Mucosa of stomach (tissue), 1 donor: ENCODE results near the gene SIGLEC12.
"Not testable (repeated sequence)": the region's sequence is repeated elsewhere in the genome, so short reads cannot be mapped to it uniquely, and the experiment has no call there.

Experiments
- H3K27me3 ChIP-seq: one replicate; pipeline ENCODE4 v1.7.0; 2013; ENCODE audit warnings: mild to moderate bottlenecking, low read length; ENCODE audit not compliant: control insufficient read depth, insufficient read depth
- H3K36me3 ChIP-seq: one replicate; pipeline ENCODE4 v1.7.0; 2013; ENCODE audit warnings: low read length; ENCODE audit not compliant: control insufficient read depth, insufficient read depth
- H3K4me1 ChIP-seq: one replicate; pipeline ENCODE4 v1.7.0; 2013; ENCODE audit warnings: mild to moderate bottlenecking, low read length; ENCODE audit not compliant: control insufficient read depth, insufficient read depth
- H3K4me3 ChIP-seq: one replicate; pipeline ENCODE4 v1.7.0; 2013; ENCODE audit warnings: low read length
- H3K9ac ChIP-seq: one replicate; pipeline ENCODE4 v1.7.0; 2013; ENCODE audit warnings: mild to moderate bottlenecking, low read length, moderate library complexity
- H3K9me3 ChIP-seq: one replicate; pipeline ENCODE4 v1.7.0; 2013; ENCODE audit warnings: mild to moderate bottlenecking, low read length, moderate library complexity; ENCODE audit not compliant: control insufficient read depth
- donor health status: Pancreatic carcinoma.

Gene SIGLEC12

GRCh38 chr19:51473009-51473707, 28.4 kb downstream of the SIGLEC12 start:
- Histone ChIP-seq H3K9ac (no peak overlapping the region), H3K4me1 (peaks cover 20% of the 10 kb centered on the region), H3K4me3 (no peak overlapping the region), H3K9me3 (no peaks in the 10 kb centered on the region), H3K27me3 (no peaks in the 10 kb centered on the region), H3K36me3 (no peaks in the 10 kb centered on the region)

DNA sequence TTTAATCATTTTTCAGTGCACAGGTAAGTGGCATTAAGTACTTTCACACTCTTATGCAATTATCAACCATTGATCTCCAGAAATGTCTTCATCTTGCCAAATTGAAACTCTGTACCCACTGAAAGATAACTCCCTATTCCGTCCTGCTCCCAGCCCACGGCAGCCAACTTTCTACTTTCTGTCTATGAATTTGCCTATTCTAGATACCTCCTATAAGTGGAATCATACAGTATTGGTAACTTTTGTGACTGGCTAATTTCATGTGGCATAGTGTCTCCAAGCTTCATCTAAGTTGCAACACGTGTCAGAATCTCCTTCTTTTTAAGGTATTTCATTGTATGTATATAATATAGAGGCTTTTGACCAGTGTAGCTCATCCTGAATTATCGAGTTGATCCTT, 29.0 kb downstream of the SIGLEC12 start:
- H3K27me3 ChIP-seq = no peaks in the 10 kb centered on the region
- no peak overlapping the region for H3K9ac ChIP-seq
- H3K36me3 ChIP-seq = no peaks in the 10 kb centered on the region
- H3K4me1 ChIP-seq = peaks cover 20% of the 10 kb centered on the region
- H3K4me3 ChIP-seq = no peak overlapping the region
- no peaks in the 10 kb centered on the region for H3K9me3 ChIP-seq

- Histone ChIP-seq H3K4me3 (no peak overlapping the region), H3K27me3 (no peaks in the 10 kb centered on the region), H3K9ac (no peak overlapping the region), H3K4me1 (peaks cover 20% of the 10 kb centered on the region), H3K36me3 (no peaks in the 10 kb centered on the region), H3K9me3 (no peaks in the 10 kb centered on the region)
These were observed 30.1 kb downstream of the SIGLEC12 start for GRCh38 chr19:51471527-51471926.

DNA sequence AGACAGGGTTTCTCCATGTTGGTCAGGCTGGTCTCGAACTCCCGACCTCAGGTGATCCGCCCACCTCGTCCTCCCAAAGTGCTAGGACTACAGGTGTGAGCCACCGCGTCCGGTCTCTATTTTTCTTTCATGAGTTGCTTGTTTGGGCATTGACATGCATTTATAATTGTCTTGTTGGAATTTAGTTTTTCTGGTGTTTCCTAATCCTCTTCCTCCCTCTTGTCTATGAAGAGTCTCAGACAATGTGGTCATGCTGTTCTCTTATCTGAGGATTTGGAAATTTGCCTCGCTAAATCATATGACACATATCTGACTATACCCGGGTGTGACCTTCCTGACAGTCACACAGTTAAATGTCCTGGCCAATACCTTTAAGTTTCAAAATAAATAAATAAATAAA, 30.6 kb downstream of the SIGLEC12 start:
- Histone ChIP-seq H3K9me3 (no peaks in the 10 kb centered on the region), H3K36me3 (no peaks in the 10 kb centered on the region), H3K9ac (no peak overlapping the region), H3K27me3 (no peaks in the 10 kb centered on the region), H3K4me3 (no peak overlapping the region), H3K4me1 (peaks cover 20% of the 10 kb centered on the region)

DNA sequence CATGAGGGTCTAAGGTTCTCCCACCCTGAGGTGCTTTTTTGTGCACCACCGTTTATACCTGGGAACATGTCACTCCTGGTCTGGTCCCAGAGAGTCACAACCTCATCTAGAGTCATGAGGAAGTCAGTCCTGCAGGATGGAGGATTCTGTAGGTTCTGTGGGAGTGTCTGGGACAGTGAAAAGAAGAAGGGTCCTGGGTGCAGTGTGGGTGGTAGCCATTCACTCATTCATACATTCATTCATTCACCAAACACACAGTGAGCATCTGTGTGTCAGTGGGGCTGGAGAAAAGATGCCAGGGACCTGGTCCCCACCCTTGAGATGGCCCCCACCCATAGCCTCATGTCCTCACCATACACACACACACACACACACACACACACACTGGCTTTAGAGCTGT, 32.0 kb downstream of the SIGLEC12 start:
- Histone ChIP-seq H3K9me3 (no peaks in the 10 kb centered on the region), H3K9ac (no peak overlapping the region), H3K27me3 (no peaks in the 10 kb centered on the region), H3K4me3 (no peak overlapping the region), H3K4me1 (peaks cover 12% of the 10 kb centered on the region), H3K36me3 (no peaks in the 10 kb centered on the region)

DNA sequence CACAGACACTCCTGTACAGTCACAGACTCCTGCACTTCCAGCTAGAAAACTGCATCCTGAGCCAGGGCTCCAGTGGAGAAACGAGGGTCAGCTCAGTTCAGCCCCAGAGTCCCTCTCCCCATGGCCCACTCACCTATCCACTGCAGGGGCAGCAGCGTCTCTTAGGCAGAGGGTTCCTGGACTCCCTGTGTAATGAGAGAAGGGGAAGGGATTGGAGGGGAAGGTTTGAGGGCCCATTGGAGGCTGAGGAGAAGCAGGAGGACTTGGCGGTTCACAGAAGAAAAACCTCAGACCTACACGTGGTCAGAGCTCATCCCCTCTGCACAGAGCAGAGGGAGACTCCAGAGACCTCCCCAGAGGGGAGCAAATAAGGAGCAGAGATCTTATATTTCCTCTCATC, 32.4 kb downstream of the SIGLEC12 start:
- Histone ChIP-seq H3K27me3 (no peaks in the 10 kb centered on the region), H3K4me1 (peaks cover 8% of the 10 kb centered on the region), H3K4me3 (no peak overlapping the region), H3K9ac (no peak overlapping the region), H3K36me3 (no peaks in the 10 kb centered on the region), H3K9me3 (no peaks in the 10 kb centered on the region)

DNA sequence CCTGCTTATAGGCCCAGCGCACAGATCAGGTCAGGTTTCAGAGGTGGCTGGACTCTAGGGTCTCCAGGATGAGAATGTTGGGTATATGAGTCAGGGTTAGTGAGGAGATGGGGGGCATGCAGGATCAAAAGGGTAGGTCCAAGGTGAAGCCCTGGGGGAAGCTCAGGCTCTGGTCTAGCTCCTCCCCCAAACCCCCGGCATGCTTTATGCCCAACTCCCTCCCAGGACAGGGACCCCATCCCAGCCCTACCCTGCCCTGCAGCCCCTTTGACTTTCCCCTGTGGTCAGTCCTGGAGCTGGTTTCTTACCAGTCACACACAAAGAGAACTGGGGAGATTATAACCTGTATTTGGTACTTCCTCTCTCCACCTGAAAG, 33.1 kb downstream of the SIGLEC12 start:
- H3K9me3 ChIP-seq = no peaks in the 10 kb centered on the region
- peaks cover 4% of the 10 kb centered on the region for H3K4me1 ChIP-seq
- no peaks in the 10 kb centered on the region for H3K27me3 ChIP-seq
- H3K9ac ChIP-seq = no peak overlapping the region
- H3K36me3 ChIP-seq = no peaks in the 10 kb centered on the region
- H3K4me3 ChIP-seq = no peak overlapping the region

GRCh38 chr19:51467864-51468544, 33.6 kb downstream of the SIGLEC12 start:
- H3K36me3 ChIP-seq = no peaks in the 10 kb centered on the region
- H3K9ac ChIP-seq = no peak overlapping the region
- no peak overlapping the region for H3K4me3 ChIP-seq
- no peaks in the 10 kb centered on the region for H3K9me3 ChIP-seq
- H3K27me3 ChIP-seq = peaks cover 2% of the 10 kb centered on the region
- H3K4me1 ChIP-seq = no peaks in the 10 kb centered on the region

GRCh38 chr19:51466723-51467122, 34.9 kb downstream of the SIGLEC12 start:
- no peaks in the 10 kb centered on the region for H3K9me3 ChIP-seq
- no peak overlapping the region for H3K4me3 ChIP-seq
- H3K36me3 ChIP-seq = no peaks in the 10 kb centered on the region
- H3K9ac ChIP-seq = no peak overlapping the region
- peaks cover 10% of the 10 kb centered on the region for H3K27me3 ChIP-seq
- no peaks in the 10 kb centered on the region for H3K4me1 ChIP-seq

- peaks cover 14% of the 10 kb centered on the region for H3K27me3 ChIP-seq
- H3K9ac ChIP-seq, H3K36me3 ChIP-seq, H3K4me1 ChIP-seq, H3K4me3 ChIP-seq, H3K9me3 ChIP-seq: not testable (repeated sequence)
These were observed 37.5 kb downstream of the SIGLEC12 start for GRCh38 chr19:51463976-51464581.

DNA sequence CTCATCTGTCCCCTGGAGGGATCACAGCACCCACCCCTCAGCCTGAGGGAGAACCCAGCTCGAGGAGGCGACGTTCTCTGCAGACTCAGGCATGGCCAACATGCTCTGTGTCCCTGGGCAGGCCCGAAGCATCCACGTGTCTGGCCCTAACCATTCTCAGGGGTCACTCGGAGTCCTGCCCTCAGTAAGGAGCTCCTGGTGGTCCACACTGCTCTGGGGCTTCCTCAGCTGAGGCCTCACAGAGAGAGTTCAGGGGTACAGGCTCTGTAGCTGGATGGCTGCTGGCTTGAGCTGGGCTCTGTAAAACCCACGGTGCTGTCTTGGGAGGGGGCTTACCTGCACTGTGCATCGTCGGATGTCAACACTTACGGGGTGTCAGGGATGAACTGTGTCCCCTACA, 38.9 kb downstream of the SIGLEC12 start:
- H3K9me3 ChIP-seq = no peaks in the 10 kb centered on the region
- H3K4me1 ChIP-seq = no peaks in the 10 kb centered on the region
- H3K4me3 ChIP-seq = no peak overlapping the region
- H3K9ac ChIP-seq = no peak overlapping the region
- H3K36me3 ChIP-seq = no peaks in the 10 kb centered on the region
- H3K27me3 ChIP-seq = peaks cover 14% of the 10 kb centered on the region

DNA sequence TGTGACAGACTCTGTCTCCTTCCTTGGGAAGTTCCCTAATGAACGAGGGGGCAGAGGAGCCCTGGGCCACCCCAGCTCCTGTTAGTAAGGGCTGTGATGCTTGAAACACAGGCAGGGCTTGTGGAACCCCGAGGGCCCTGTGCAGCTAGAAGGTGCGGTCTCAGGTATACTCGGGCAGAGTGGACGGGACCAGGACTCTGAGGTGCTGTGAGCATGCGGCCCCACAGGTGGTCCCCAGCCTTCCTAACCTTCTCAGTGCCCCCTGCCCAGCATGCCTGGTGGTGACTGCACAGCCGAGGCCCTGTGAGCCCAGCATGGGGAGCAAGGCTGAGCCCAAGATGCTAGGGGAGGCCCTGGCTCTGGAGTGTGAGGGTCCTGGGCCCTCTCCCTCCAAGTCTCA, 39.3 kb downstream of the SIGLEC12 start:
- Histone ChIP-seq H3K27me3 (peaks cover 14% of the 10 kb centered on the region), H3K36me3 (no peaks in the 10 kb centered on the region), H3K9me3 (no peaks in the 10 kb centered on the region), H3K4me1 (no peaks in the 10 kb centered on the region), H3K9ac (no peak overlapping the region), H3K4me3 (no peak overlapping the region)
